Keratinocyte (primary cell): Measurements from ENCODE around the gene BRCA1. TPM values are rescaled to one million over a fixed set of nuclear protein-coding genes. Genes with fewer than 3 reads are reported as not detected.
"Not testable (repeated sequence)": the region's sequence is repeated elsewhere in the genome, so short reads cannot be mapped to it uniquely, and the experiment has no call there.

Experiments used
- DNase-seq: peaks from one replicate; pipeline ENCODE4 v3.0.0-alpha.2; 2011; ENCODE audit warnings: low read depth, missing footprints, low spot score
- FAIRE-seq: peaks from 2 replicates; lab custom pipeline; 2011; peaks lifted over from hg19 to GRCh38; lab: Jason Lieb, UNC
- H2AFZ ChIP-seq: 2 replicates; pipeline ENCODE4 v1.6.0; 2012; ENCODE audit warnings: low read length, control low read depth, inconsistent platforms; ENCODE audit not compliant: control insufficient read depth
- H3K27ac ChIP-seq: 2 replicates; pipeline ENCODE4 v1.5.1; 2011; ENCODE audit warnings: low read length; ENCODE audit not compliant: control insufficient read depth, insufficient read depth
- H3K27me3 ChIP-seq: 3 replicates; pipeline ENCODE4 v1.6.0; 2011; ENCODE audit warnings: low read length; ENCODE audit not compliant: control insufficient read depth, insufficient read depth; ENCODE audit errors: extremely low read depth
- H3K36me3 ChIP-seq, 2 experiments: 2 replicates in 1 of 2; 3 replicates in 1 of 2; pipeline ENCODE4 v1.5.1; 2011; ENCODE audit warnings: low read length in 2 of 2, mild to moderate bottlenecking in 1 of 2; ENCODE audit not compliant: control insufficient read depth in 2 of 2, insufficient read depth in 2 of 2; ENCODE audit errors: extremely low read depth in 1 of 2
- H3K4me1 ChIP-seq: 3 replicates; pipeline ENCODE4 v1.5.1; 2011; ENCODE audit warnings: low read length; ENCODE audit not compliant: control insufficient read depth, insufficient read depth; ENCODE audit errors: extremely low read depth
- H3K4me2 ChIP-seq: 3 replicates; pipeline ENCODE4 v1.6.0; 2011; ENCODE audit warnings: low read depth, low read length; ENCODE audit not compliant: control insufficient read depth, insufficient read depth; ENCODE audit errors: extremely low read depth
- H3K4me3 ChIP-seq, 3 experiments: fragments of 200-600 bp in 1 of 3; sonication (generic) in 1 of 3; 2 replicates in 2 of 3; 3 replicates in 1 of 3; pipeline ENCODE4 v1.5.1; 2011 to 2016; ENCODE audit warnings: low read length in 3 of 3, mild to moderate bottlenecking in 3 of 3, control low read depth in 2 of 3, inconsistent platforms in 1 of 3, low read depth in 1 of 3, mixed read lengths in 1 of 3, mixed run types in 1 of 3, moderate library complexity in 1 of 3; ENCODE audit not compliant: control insufficient read depth in 2 of 3, insufficient read depth in 2 of 3; ENCODE audit errors: extremely low read depth in 1 of 3
- H3K79me2 ChIP-seq: 2 replicates; pipeline ENCODE4 v1.6.0; 2012; ENCODE audit warnings: low read length; ENCODE audit not compliant: control insufficient read depth, insufficient read depth
- H3K9ac ChIP-seq: 3 replicates; pipeline ENCODE4 v1.6.0; 2011; ENCODE audit warnings: low read length; ENCODE audit not compliant: control insufficient read depth, insufficient read depth; ENCODE audit errors: extremely low read depth
- H3K9me1 ChIP-seq: 3 replicates; pipeline ENCODE4 v1.6.0; 2011; ENCODE audit warnings: low read length; ENCODE audit not compliant: control insufficient read depth, insufficient read depth; ENCODE audit errors: extremely low read depth
- H3K9me3 ChIP-seq: 2 replicates; pipeline ENCODE4 v1.5.1; 2012; ENCODE audit warnings: low read depth, low read length; ENCODE audit not compliant: control insufficient read depth
- H4K20me1 ChIP-seq: 3 replicates; pipeline ENCODE4 v1.6.0; 2011; ENCODE audit warnings: low read length; ENCODE audit not compliant: control insufficient read depth, insufficient read depth; ENCODE audit errors: extremely low read depth
- CTCF ChIP-seq, 3 experiments: IDR thresholded peaks in 1 of 3; conservative IDR thresholded peaks in 1 of 3; optimal IDR thresholded peaks in 1 of 3; 2 replicates in 2 of 3; 3 replicates in 1 of 3; pipeline versions ENCODE3 to v1.5.1; 2011; ENCODE audit warnings: low read length in 3 of 3, mild to moderate bottlenecking in 3 of 3, moderate library complexity in 2 of 3, control low read depth in 1 of 3, inconsistent platforms in 1 of 3; ENCODE audit not compliant: insufficient read depth in 2 of 3; ENCODE audit errors: extremely low read depth in 1 of 3
- EZH2 ChIP-seq: IDR thresholded peaks from one replicate; pipeline ENCODE4 v1.6.1; 2012; ENCODE audit warnings: inconsistent platforms, mild to moderate bottlenecking, low read length, moderate library complexity
- dilution Hi-C: fragments of 300-500 bp; cut with MboI; formaldehyde crosslinking; loops from one replicate; pipeline ENCODE4 v1.7.0; 2020; ENCODE audit warnings: low sequenced_read_pairs; ENCODE audit not compliant: extremely low pct_ligation_motif_present
- polyA plus RNA-seq, 5 experiments: library from polyadenylated mRNA; depleted of rRNA in 3 of 5; stranded (reverse) in 3 of 5; stranded (forward) in 1 of 5; unstranded in 1 of 5; fragments of >200 nt; gene quantifications; 1 replicate in 1 of 5; 2 replicates in 3 of 5; 3 replicates in 1 of 5; pipeline versions ENCODE4 v1.2.1 to v1.2.3, GENCODE V29; 2011 to 2012; ENCODE audit warnings: missing spikeins in 2 of 5, low read depth in 1 of 5, low replicate concordance in 1 of 5

The BRCA1 gene
- polyA plus RNA-seq, 1 donor (not counting 4 experiments of a cell fraction or from before 2014, with no cell fraction given) = 17.2 TPM

DNA sequence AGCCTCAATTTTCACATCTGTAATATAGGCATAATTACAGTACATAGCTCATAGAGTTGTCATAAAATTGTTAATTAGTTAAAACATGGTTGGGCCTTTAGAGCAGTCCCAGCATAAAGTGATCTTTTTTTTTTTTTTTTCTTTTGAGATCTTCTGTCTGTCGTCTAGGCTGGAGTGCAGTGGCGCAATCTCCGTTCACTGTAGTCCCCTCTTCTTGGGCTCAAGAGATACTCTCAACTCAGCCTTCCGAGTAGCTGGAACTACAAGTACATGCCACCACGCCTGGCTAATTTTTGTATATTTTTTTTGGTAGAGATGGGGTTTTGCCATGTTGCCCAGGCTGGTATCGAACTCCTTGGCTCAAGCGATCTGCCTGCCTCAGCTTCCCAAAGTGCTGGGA lies 69.1 kb downstream of the BRCA1 start:
- Histone ChIP-seq H3K9me3 (no peaks in the 10 kb centered on the region), H3K4me3 (no peak overlapping the region), H3K4me1 (no peaks in the 10 kb centered on the region), H4K20me1 (no peaks in the 10 kb centered on the region), H2AFZ (no peak overlapping the region), H3K27ac (no peak overlapping the region), H3K9ac (no peak overlapping the region), H3K79me2 (no peaks in the 10 kb centered on the region), H3K4me2 (no peak overlapping the region), H3K36me3 (peaks cover 2 to 3% of the 10 kb centered on the region in 2 experiments), H3K27me3 (no peaks in the 10 kb centered on the region), H3K9me1 (no peaks in the 10 kb centered on the region)
- FAIRE-seq (no peak), DNase-seq (no peak)
- TF ChIP-seq EZH2 (no peak), CTCF (optimal IDR thresholded peaks at IDR 0.05 in 1 of 3, IDR thresholded peaks at IDR 0.05 in 1 of 3, conservative IDR thresholded peaks at IDR 0.05 in 1 of 3; ENCODE audit: extremely low read depth in 1 of 3, insufficient read depth in 2 of 3, low read length in 3 of 3) (no peak)
- dilution Hi-C loops = no loop called here

GRCh38 chr17:43053008-43053407 lies 72.2 kb downstream of the BRCA1 start:
- H3K79me2 ChIP-seq, H3K9me3 ChIP-seq, H3K27me3 ChIP-seq, H3K4me3 ChIP-seq, H2AFZ ChIP-seq, H3K9me1 ChIP-seq, H4K20me1 ChIP-seq, H3K9ac ChIP-seq, FAIRE-seq, H3K4me1 ChIP-seq, DNase-seq, H3K4me2 ChIP-seq, dilution Hi-C loops, H3K27ac ChIP-seq, H3K36me3 ChIP-seq: not testable (repeated sequence)

GRCh38 chr17:43051969-43052368 lies 73.2 kb downstream of the BRCA1 start:
- dilution Hi-C loops = no loop called here
- H2AFZ ChIP-seq = no peak overlapping the region
- no peak overlapping the region for H3K9ac ChIP-seq
- peaks cover 4 to 10% of the 10 kb centered on the region in 2 experiments for H3K36me3 ChIP-seq
- H3K9me3 ChIP-seq = no peaks in the 10 kb centered on the region
- H3K4me2 ChIP-seq = no peak overlapping the region
- TF ChIP-seq EZH2 (no peak), CTCF (optimal IDR thresholded peaks at IDR 0.05 in 1 of 3, IDR thresholded peaks at IDR 0.05 in 1 of 3, conservative IDR thresholded peaks at IDR 0.05 in 1 of 3; ENCODE audit: extremely low read depth in 1 of 3, insufficient read depth in 2 of 3, low read length in 3 of 3) (no peak)
- H4K20me1 ChIP-seq = no peaks in the 10 kb centered on the region
- H3K9me1 ChIP-seq = no peaks in the 10 kb centered on the region
- DNase-seq = no peak
- FAIRE-seq = no peak
- no peaks in the 10 kb centered on the region for H3K27me3 ChIP-seq
- H3K4me1 ChIP-seq = no peaks in the 10 kb centered on the region
- no peak overlapping the region for H3K27ac ChIP-seq
- no peaks in the 10 kb centered on the region for H3K79me2 ChIP-seq
- H3K4me3 ChIP-seq = no peak overlapping the region
